HPDE6-E6E7 (cell line): ENCODE data around the gene MAGI1.
"Not testable (repeated sequence)": the region's sequence is repeated elsewhere in the genome, so short reads cannot be mapped to it uniquely, and the experiment has no call there.

Experiments
- DNase-seq: peaks from one replicate; pipeline ENCODE4 v3.0.0; 2011; ENCODE audit warnings: missing footprints; ENCODE audit errors: extremely low spot score

The MAGI1 gene

DNA sequence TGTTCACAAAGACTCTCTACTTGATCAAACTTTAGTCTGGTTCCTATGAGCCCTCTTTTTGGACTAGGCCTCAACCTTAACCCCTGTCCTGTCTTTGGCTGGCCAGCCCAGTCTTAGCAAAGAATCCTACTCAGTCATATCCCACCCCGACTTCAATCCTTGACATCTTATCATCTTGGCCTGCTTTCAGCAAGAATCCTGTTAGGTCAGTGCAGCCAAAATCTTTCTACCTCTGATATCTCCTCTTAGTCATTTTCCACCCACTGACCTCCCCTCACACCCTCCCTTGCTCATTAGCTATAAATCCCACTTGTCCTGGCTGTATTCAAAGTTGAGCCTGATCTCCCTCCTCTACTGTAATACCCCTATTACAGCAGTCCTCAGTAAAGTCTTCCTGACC is 286.1 kb downstream of the MAGI1 start:
- no peak for DNase-seq

DNA sequence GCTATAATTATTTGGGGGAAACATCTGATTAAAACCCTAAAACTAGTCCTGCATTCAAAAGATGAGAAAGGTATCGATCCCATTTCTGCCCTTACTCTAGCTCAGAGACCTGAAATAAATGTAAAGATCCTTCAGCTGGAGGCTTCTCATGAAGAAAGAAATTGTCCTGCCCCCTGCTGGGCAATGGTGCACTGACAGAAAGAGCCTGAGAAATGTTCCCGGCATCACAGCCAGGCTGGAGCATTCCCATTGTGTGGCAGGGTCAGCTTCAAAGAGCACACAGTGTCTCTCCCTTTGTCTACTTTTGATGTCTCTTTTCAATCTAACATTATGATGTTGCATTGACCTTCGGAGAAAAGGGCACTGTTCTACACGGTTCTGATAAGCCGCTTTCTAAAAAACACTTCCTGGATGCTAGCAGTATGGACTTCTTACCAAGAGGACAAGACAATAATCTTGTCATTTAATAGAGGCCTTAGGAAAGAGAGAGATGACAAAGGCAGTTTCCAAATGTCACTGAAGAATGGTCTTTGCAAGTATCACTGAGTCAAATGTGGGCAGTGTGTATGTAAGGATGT is 287.5 kb downstream of the MAGI1 start:
- no peak for DNase-seq

- DNase-seq = no peak
Measured at GRCh38 chr3:65749066-65749465, 289.7 kb downstream of the MAGI1 start.

GRCh38 chr3:65748326-65748725 is 290.4 kb downstream of the MAGI1 start:
- DNase-seq = no peak

- no peak for DNase-seq
Measured at GRCh38 chr3:65746848-65747247, 291.9 kb downstream of the MAGI1 start.

GRCh38 chr3:65745306-65745705 is 293.4 kb downstream of the MAGI1 start:
- no peak for DNase-seq

- no peak for DNase-seq
Measured at GRCh38 chr3:65742914-65743313, 295.8 kb downstream of the MAGI1 start.

DNA sequence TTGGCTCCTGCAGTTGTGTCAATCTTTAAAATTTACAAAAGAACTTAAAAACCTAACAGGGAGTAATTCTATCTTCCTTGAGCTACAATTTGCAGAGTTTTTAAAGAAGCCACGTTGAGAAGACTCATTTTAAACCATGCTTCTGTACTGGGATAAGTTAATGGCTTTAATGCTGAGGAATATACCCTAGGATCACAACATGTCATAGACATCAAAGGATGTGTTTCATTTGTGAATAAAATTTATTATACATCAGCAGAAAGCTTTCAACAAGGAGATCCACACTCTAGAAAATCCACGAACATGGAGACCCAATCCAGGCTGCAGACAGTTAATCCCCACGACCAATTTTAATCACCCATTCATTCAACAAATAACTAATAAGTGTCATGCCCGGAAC is 297.2 kb downstream of the MAGI1 start:
- no peak for DNase-seq

GRCh38 chr3:65739901-65740541 is 298.7 kb downstream of the MAGI1 start:
- DNase-seq = no peak

- DNase-seq = no peak
Measured at GRCh38 chr3:65734792-65735191, 303.9 kb downstream of the MAGI1 start.

DNA sequence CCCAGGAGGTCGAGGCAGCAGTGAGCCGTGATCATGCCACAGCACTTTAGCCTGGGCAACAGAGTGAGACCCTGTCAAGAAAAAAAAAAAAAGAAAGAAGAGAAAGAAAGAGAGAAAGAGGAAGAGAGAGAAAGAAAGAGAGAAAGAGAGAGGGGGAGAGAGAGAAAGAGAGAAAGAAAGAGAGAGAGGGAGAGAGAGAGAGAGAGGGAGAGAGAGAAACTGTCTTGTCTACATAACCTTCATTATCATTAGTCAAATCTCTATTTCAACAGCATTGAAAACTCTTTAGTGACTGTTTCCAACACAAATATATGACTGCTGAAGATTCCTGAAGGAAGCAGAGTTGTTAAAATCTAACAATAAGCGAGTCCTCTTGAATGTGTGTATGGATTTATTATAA is 304.3 kb downstream of the MAGI1 start:
- no peak for DNase-seq

GRCh38 chr3:65733459-65733858 is 305.3 kb downstream of the MAGI1 start:
- no peak for DNase-seq

GRCh38 chr3:65732051-65732935 is 306.4 kb downstream of the MAGI1 start:
- DNase-seq = peak; percentile 8

DNA sequence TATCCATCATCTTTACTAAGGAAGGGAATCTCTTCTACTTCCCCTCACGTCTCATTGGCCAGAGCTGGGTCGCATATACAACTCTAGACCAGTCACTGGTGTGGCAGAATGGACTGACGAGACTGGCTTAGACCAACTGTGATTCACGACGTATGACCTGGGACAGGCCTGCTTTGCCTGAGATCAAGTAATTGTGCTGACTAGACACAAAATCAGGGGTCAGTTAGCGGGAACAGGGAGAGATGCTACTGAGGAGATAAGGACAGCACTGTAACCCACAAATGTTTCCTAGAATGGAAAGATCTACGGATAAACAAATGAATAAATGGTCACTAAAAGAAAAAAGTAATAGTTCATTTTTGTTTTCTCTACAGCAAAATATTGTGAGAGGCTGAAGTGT is 308.3 kb downstream of the MAGI1 start:
- no peak for DNase-seq

GRCh38 chr3:65729973-65730372 is 308.7 kb downstream of the MAGI1 start:
- no peak for DNase-seq

DNA sequence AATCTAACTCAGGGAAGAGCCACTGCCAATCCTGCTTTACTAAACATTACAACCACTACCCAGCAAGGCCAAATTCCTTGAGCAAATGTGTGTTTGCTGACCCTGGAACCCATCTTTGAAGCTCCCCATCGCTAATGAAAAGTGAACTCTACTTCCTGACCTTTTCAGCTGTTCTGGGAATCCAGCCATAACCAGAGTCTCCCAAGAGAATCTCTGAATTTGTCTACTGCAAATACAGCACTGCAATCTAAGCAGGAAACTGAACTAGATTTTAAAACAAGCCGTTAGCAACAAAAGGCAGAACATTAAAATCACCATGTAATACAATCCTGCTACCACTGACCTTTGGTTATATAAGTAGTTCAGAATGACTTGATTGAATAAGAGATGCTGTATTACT is 309.2 kb downstream of the MAGI1 start:
- DNase-seq = no peak

DNA sequence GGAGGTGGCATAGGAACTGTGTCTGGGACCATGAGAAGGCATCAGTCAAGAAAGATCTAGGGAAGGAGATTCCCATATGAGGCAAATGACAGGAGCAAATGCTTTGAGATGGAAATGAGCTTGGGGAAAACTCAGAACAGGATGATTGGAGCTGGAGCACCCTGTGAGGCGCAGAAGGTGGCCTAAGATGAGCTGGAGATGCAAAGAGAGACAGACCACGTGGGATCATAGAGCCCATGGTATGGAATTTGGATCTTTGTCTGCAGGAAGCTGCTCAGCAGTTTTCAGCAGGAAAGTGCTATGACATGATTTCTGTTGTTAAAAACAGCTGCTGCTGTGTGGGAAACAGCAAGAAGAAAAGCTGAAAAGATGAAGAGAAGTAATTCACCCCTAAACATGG is 310.6 kb downstream of the MAGI1 start:
- DNase-seq = no peak

DNA sequence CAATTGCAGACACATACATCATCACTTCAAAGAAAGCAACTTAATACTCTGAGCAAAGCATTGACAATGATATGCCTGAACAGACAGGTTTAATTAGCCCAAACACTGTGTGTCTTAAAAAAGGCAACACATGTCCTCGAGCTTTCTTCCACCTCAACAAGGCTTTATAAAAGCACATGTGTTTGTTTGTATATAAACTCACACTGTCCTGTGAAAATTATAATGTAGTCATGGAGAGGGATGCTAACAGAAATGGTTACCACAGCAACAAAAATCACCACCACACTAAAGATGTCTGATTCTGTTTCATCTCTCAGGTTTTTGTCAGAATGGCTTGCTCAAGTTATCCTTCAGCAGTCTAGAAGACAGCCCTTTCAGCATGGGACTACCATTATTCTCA is 314.7 kb downstream of the MAGI1 start:
- no peak for DNase-seq

DNA sequence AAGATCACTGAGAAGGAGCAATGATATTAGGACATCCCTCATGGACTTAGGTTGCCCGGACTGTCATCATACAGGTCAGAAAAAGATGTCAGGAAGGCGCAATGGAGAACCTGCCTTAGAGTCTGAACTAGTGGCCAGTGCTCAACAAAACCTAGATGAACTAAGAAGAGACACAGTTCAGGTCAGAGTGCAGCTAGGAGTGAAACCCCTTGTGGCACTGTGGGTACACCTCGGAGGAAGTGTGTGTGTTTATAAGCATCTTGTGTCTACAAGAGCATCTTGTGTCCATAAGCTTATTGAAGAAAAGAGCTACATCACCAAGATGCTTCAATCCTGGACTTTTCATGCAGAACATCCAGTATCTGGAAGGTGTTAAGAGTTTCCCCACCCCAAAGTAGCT is 315.7 kb downstream of the MAGI1 start:
- DNase-seq = no peak

DNA sequence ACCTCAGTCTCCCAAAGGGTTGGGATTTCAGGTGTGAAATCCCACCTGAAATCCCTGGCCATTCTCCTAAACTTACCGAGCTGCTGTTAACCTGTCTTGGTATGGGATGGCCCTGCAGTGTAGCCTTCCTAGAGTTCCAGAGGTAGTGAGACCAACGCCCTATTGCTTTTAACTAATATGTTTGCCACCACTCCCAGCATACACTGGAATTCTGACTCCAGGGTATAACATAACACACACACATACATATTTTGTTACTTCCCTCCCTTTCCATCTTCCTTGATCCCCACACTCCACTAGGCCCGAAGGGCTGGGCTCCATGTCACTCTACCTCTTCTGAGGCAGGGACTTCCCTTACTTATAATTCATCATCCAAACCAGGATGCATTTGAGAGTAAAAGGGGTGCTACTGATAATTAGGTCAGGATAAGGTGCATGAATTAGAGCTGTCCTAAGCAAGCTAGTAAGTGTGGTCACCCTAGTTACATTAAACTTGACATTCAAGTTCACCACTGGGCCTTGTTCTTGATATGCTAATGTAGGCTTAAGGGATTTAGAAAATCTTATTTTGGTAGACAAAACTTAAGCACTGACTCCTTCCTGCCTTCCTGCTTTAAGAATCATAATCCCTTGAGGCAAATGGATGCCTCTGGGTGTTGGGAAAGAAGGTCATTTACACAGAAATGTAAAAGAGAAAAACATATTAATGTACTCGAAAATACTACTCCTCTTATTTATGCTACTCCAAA is 317.6 kb downstream of the MAGI1 start:
- DNase-seq = no peak

DNA sequence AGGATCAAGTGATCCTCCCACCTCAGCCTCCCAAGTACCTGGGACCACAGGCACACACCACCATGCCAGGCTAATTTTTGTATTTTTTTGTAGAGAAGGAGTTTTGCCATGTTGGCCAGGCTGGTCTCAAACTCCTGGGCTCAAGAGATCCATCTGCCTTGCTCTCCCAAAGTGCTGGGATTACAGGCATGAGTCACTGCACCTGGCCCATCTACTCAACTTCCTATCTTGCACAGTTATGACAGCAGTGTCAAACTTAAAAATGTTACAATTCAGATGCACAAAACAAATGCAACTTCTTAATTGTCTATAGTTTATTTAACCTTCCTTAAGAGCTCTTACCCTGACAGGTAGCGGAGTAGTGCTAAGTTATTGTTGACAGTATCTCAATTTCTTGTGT is 319.1 kb downstream of the MAGI1 start:
- not testable (repeated sequence) for DNase-seq

DNA sequence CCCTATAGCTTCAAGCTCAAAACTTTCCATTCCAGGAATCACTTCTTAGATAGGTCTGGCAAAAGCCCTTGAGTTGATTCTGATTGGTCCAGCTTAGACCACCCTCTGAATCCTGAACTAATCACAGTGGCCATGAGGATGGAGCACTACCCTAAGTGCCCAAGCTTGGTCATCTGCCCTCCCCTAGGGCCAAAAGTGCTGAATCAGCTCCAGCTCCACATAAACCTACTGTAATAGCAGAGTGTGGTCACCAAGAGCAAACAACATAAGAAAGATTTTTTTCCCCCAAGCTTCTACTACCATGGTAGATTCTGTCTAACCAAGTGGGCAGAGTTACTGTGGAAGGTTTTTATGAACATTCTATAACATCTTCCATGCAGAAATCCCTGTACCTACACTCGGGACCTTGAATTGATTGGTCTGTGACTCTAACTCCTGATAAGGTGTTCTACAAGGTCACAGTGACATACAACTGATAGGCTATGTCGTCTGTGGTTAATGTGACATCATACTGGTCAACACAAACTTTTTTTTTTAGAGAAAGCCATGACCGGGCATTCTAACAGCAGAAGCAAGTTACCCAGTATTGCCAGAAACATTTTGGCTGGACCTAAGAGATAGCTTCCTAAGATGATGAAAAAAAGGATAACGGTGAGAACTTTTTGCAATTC is 320.9 kb downstream of the MAGI1 start:
- DNase-seq = no peak
